ENCODE measurements around the gene DUSP5. TPM values are rescaled to one million over a fixed set of nuclear protein-coding genes. Genes with fewer than 3 reads are reported as not detected.

Gene DUSP5
- polyA plus RNA-seq, 2 of the 4 experiments (the other 2 are of a cell fraction): 48.8 to 171 TPM

DNA sequence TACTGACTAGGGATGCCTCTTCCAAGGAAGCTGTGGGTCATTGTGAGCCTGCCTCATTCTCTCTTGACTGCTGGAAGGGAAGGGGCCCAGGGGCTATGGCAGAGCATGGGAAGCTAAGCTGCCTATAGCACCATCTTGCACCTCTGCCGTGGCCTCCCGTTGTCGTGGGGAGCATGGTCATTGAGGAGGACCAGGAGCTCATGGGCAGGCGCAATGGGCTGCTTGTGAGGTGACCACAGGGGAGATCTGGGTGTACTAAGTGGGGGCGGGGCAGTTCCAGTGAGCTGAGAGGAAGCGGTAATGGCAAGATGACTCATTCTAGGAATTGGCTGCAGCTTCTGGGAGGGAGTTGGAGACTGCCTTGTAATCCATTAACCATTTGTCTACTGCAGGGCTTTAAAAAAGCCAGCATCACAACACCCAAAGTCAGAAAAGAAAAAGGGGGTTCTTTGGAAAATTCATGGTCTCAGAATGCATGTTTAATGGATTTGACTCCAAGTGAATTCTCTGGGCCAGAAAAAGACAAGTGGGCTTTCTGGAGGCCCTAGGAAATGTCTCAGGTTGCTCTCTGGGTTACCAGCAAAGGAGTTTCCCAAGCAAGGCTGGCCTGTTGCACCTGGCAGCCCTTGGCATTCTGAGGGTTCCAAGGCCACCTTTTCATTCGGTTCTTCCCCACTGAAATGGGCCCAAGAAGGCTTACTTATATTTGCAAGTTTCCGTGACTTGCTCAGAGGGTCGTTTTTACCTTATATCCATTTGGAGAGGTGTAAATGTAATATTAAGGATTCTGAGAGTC, 3.6 kb downstream of the DUSP5 start:
- no peak for FAIRE-seq

DNA sequence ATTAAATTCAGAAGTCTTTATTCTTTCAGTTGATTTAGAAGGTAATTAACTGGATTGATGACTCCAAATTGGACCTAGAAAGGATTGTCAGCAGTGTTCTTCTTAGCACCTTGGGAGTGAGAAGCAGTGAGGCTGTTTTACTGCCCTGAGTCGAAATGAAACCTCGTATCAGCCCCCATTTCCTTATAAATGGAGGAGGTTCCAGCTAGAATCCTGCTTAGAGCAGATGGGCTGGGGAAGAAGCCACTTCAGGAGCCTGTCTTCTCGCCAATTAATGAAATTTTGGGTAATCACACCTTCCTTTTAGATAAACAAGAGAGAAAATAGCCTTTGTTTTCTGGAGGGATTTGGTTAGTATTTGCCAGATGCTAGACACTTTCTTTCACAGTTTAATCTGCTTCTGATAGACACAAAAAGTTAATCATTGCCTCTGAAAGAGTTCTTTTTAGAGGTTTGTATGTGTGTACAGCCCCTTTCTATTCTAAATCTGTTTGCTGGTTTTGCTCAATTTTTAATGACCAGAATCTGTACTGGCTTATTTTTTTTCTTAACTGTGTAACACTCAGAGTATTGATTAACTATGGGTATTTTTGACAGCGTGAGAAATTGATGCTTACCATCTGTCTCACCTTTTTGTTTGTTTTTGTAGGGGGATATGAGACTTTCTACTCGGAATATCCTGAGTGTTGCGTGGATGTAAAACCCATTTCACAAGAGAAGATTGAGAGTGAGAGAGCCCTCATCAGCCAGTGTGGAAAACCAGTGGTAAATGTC, 4.6 kb downstream of the DUSP5 start:
- CTCF ChIA-PET: interaction anchor here (1.2 to 2.6 kb wide), 5 partner anchors 45 to 196 kb away, joined by 3 to 14 read pairs (median 6); no protein-coding TSS in a partner anchor
- POLR2A ChIA-PET: interaction anchor here (0.9 to 2.2 kb wide), 2 partner anchors 11 to 76 kb away, joined by 3 to 6 read pairs; no protein-coding TSS in a partner anchor
- Histone ChIP-seq H3K9me3 (no peaks in the 10 kb centered on the region), H3K4me3 (peak overlapping the region; percentile 86), H3K4me2 (peak overlapping the region; percentile 85), H3K27ac (peak overlapping the region; percentile 96), H3K4me1 (peaks cover 62% of the 10 kb centered on the region)
- TF ChIP-seq ZNF302 (CRISPR knock-in tag; IDR thresholded peaks at IDR 0.05) (no peak), BHLHE40 (IDR thresholded peaks at IDR 0.05; ENCODE audit: low read depth, low read length) (no peak), HOXA7 (CRISPR knock-in tag; IDR thresholded peaks at IDR 0.05) (peak; percentile 28; the same call in 1 of the 2 replicates)
- TF ChIP-seq, protein P1, sequence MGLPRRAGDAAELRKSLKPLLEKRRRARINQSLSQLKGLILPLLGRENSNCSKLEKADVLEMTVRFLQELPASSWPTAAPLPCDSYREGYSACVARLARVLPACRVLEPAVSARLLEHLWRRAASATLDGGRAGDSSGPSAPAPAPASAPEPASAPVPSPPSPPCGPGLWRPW (IDR thresholded peaks at IDR 0.05): no peak
- TF ChIP-seq, protein P2, sequence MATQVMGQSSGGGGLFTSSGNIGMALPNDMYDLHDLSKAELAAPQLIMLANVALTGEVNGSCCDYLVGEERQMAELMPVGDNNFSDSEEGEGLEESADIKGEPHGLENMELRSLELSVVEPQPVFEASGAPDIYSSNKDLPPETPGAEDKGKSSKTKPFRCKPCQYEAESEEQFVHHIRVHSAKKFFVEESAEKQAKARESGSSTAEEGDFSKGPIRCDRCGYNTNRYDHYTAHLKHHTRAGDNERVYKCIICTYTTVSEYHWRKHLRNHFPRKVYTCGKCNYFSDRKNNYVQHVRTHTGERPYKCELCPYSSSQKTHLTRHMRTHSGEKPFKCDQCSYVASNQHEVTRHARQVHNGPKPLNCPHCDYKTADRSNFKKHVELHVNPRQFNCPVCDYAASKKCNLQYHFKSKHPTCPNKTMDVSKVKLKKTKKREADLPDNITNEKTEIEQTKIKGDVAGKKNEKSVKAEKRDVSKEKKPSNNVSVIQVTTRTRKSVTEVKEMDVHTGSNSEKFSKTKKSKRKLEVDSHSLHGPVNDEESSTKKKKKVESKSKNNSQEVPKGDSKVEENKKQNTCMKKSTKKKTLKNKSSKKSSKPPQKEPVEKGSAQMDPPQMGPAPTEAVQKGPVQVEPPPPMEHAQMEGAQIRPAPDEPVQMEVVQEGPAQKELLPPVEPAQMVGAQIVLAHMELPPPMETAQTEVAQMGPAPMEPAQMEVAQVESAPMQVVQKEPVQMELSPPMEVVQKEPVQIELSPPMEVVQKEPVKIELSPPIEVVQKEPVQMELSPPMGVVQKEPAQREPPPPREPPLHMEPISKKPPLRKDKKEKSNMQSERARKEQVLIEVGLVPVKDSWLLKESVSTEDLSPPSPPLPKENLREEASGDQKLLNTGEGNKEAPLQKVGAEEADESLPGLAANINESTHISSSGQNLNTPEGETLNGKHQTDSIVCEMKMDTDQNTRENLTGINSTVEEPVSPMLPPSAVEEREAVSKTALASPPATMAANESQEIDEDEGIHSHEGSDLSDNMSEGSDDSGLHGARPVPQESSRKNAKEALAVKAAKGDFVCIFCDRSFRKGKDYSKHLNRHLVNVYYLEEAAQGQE (IDR thresholded peaks at IDR 0.05): no peak
- WGBS (ENCODE audit: missing lambda C conversion rate): 40% methylated on average over 6 of the region's 6 CpGs
- DNase-seq (ENCODE audit: low read depth in 1 of 2, low spot score in 1 of 2) (no peak), ATAC-seq (no peak), FAIRE-seq (no peak)

More for the DNA sequence above, 3.6 kb downstream of the DUSP5 start:
- H3K9me3 ChIP-seq: no peaks in the 10 kb centered on the region
- TF ChIP-seq EHMT2 (IDR thresholded peaks at IDR 0.05; ENCODE audit: low read depth): no peak
- TF ChIP-seq GATA3 (IDR thresholded peaks at IDR 0.05; ENCODE audit: borderline replicate concordance): peak; percentile 51; the same call in 1 of the 2 replicates
- TF ChIP-seq TFCP2L1 (CRISPR knock-in tag; IDR thresholded peaks at IDR 0.05): 0 out of 2 replicates have a peak, but pooled peaks have one; percentile 67
- peak; percentile 55; the same call in 1 of the 2 replicates for TF ChIP-seq TP53 (CRISPR knock-in tag; IDR thresholded peaks at IDR 0.05)
- TF ChIP-seq ESRRA (IDR thresholded peaks at IDR 0.05; ENCODE audit: borderline replicate concordance, low read length): no peak
- peak in 1 of 2 experiments; percentile 24; a peak in 2 of 5 replicates for TF ChIP-seq RAD21 (conservative IDR thresholded peaks at IDR 0.05 in 1 of 2, IDR thresholded peaks at IDR 0.05 in 1 of 2)
- 0 out of 2 replicates have a peak, but pooled peaks have one; percentile 63 for TF ChIP-seq FOSB (CRISPR knock-in tag; IDR thresholded peaks at IDR 0.05)
- TF ChIP-seq ZSCAN20 (CRISPR knock-in tag; IDR thresholded peaks at IDR 0.05): no peak
- TF ChIP-seq MYC (IDR thresholded peaks at IDR 0.05; ENCODE audit: borderline replicate concordance, low read length): peak; percentile 52; the same call in 1 of the 2 replicates
- TF ChIP-seq SMC3 (IDR thresholded peaks at IDR 0.05): no peak; the same call in 2 of the 3 replicates
- TF ChIP-seq RARB (CRISPR knock-in tag; IDR thresholded peaks at IDR 0.05): peak; percentile 45; the same call in 1 of the 2 replicates
- TF ChIP-seq HOXA7 (CRISPR knock-in tag; IDR thresholded peaks at IDR 0.05): peak; percentile 62
- TF ChIP-seq BCL3 (IDR thresholded peaks at IDR 0.05): no peak
- TF ChIP-seq, protein P3, sequence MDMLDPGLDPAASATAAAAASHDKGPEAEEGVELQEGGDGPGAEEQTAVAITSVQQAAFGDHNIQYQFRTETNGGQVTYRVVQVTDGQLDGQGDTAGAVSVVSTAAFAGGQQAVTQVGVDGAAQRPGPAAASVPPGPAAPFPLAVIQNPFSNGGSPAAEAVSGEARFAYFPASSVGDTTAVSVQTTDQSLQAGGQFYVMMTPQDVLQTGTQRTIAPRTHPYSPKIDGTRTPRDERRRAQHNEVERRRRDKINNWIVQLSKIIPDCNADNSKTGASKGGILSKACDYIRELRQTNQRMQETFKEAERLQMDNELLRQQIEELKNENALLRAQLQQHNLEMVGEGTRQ (IDR thresholded peaks at IDR 0.05): 0 out of 2 replicates have a peak, but pooled peaks have one; percentile 7
- peak; percentile 40; the same call in 1 of the 2 replicates for TF ChIP-seq HOXB5 (CRISPR knock-in tag; IDR thresholded peaks at IDR 0.05)
- TF ChIP-seq POLR2AphosphoS2 (conservative IDR thresholded peaks at IDR 0.05; ENCODE audit: low read length): peak; percentile 85
- TF ChIP-seq JUNB (IDR thresholded peaks at IDR 0.05): peak; percentile 59
- peak; percentile 84; the same call in 1 of the 2 replicates for TF ChIP-seq FOSL2 (IDR thresholded peaks at IDR 0.05)
- peak; percentile 95 for TF ChIP-seq FOSL2 (CRISPR knock-in tag; IDR thresholded peaks at IDR 0.05)
- TF ChIP-seq, protein P4, sequence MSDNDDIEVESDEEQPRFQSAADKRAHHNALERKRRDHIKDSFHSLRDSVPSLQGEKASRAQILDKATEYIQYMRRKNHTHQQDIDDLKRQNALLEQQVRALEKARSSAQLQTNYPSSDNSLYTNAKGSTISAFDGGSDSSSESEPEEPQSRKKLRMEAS (IDR thresholded peaks at IDR 0.05): peak; percentile 51
- TF ChIP-seq JUN (IDR thresholded peaks at IDR 0.05): peak in 1 of 2 experiments; percentile 66; a peak in 4 of 5 replicates
- TF ChIP-seq POLR2A (IDR thresholded peaks at IDR 0.05; ENCODE audit: low read length): peak; percentile 37
- H3K4me3 ChIP-seq: peak overlapping the region; percentile 86
- peak; percentile 35 to 53 for ATAC-seq
- 12% methylated on average over 9 of the region's 9 CpGs for WGBS (ENCODE audit: missing lambda C conversion rate)
- DNase-seq (ENCODE audit: low read depth in 1 of 2, low spot score in 1 of 2): peak; percentile 90 to 93
- H3K27ac ChIP-seq: peak overlapping the region; percentile 96
- peaks cover 53% of the 10 kb centered on the region for H3K4me1 ChIP-seq
- CTCF ChIA-PET: interaction anchor here (0.8 to 6.7 kb wide), 8 partner anchors 11 to 195 kb away, joined by 3 to 17 read pairs (median 4); no protein-coding TSS in a partner anchor
- peak overlapping the region; percentile 85 for H3K4me2 ChIP-seq
- POLR2A ChIA-PET: interaction anchor here (0.8 to 3.5 kb wide), 5 partner anchors 10 to 103 kb away, joined by 3 to 15 read pairs (median 5); no protein-coding TSS in a partner anchor

Measured in A549 (cell line).